ENCODE measurements around the gene NEK7.

NEK7 gene

DNA sequence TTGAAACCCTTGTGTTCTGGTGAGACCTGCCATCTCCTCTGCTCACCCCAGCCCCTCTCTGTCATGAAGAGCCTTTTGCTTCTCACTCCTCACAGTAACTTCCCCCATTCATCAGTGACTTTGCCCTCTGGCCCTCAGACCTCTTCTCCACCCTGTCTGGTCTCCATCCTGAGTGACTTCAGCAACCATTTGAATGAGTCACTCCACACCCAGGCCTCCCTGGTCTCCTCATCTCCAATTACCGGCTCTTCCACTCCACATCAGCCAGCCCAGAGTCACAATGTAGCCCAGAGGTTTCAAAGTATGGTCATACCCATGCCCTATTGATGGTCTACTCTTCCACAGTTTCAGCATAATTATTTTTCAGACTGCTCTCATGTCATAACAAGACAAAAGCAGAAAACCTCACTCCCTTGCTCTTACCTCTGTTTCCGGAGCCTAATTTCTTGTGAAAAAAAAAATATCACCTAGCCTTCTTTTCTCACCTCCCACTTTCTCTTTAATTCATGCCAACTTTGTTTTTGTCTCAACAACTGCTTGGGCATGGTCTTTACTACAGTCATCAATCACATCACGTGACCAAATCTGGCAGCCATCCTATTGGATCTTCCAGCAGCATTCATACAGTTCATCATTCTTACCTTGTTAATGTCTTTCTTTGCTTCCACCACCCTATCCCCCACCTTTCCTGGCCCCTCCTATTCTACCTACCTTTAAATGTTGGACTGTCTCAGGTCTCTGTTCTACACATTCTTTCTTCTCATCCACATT is 35.6 kb upstream of the NEK7 start:
- H3K79me2 ChIP-seq (ENCODE audit: insufficient read depth, low read length) = no peaks in the 10 kb centered on the region
- no peak overlapping the region for H3K4me3 ChIP-seq (ENCODE audit: low read depth, low read length, poor library complexity, severe bottlenecking)
- H3K27ac ChIP-seq (ENCODE audit: low read depth, low read length, poor library complexity, severe bottlenecking) = no peak overlapping the region
- H3K9ac ChIP-seq (ENCODE audit: low read length) = no peak overlapping the region
- no peaks in the 10 kb centered on the region for H3K9me2 ChIP-seq (ENCODE audit: low read depth, low read length)
- no peaks in the 10 kb centered on the region for H3K9me3 ChIP-seq (ENCODE audit: low read length)
- no peaks in the 10 kb centered on the region for H3K4me1 ChIP-seq (ENCODE audit: insufficient read depth, low read length, severe bottlenecking)
- no peaks in the 10 kb centered on the region for H3K36me3 ChIP-seq (ENCODE audit: insufficient read depth, low read length)
- no peak overlapping the region for H3K4me2 ChIP-seq (ENCODE audit: low read length)
- H4K20me1 ChIP-seq (ENCODE audit: insufficient read depth, low read length) = no peaks in the 10 kb centered on the region
- H3K27me3 ChIP-seq (ENCODE audit: insufficient read depth, low read length) = no peaks in the 10 kb centered on the region
- TF ChIP-seq, protein P1, sequence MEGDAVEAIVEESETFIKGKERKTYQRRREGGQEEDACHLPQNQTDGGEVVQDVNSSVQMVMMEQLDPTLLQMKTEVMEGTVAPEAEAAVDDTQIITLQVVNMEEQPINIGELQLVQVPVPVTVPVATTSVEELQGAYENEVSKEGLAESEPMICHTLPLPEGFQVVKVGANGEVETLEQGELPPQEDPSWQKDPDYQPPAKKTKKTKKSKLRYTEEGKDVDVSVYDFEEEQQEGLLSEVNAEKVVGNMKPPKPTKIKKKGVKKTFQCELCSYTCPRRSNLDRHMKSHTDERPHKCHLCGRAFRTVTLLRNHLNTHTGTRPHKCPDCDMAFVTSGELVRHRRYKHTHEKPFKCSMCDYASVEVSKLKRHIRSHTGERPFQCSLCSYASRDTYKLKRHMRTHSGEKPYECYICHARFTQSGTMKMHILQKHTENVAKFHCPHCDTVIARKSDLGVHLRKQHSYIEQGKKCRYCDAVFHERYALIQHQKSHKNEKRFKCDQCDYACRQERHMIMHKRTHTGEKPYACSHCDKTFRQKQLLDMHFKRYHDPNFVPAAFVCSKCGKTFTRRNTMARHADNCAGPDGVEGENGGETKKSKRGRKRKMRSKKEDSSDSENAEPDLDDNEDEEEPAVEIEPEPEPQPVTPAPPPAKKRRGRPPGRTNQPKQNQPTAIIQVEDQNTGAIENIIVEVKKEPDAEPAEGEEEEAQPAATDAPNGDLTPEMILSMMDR (IDR thresholded peaks at IDR 0.05; ENCODE audit: low read length) = no peak
- TF ChIP-seq EZH2 (IDR thresholded peaks at IDR 0.05; ENCODE audit: borderline replicate concordance, low read length) = no peak
- no peak overlapping the region for H2AFZ ChIP-seq (ENCODE audit: low read length)
- H3F3A ChIP-seq (ENCODE audit: insufficient read depth, low read length) = no peaks in the 10 kb centered on the region; the same call in 1 of the 2 replicates

DNA sequence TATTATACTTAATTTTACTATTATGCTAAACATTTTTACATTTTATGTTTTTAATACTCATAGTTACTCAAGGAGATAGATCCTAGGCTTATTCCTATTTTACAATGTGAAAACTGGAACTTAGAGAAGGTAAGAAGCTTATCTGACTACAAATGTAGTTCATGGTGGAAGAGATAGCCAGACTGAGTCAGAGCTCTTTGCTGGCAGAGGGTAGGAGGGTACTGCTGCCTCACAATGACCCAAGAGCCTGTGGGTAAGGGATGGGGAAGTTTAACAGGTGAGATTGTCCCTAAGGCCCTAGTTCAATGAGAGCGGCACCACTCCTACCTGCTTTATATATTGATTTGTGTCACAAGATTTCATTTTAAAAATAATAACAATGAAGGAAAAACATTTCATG is 34.1 kb upstream of the NEK7 start:
- no peaks in the 10 kb centered on the region for H3K9me3 ChIP-seq (ENCODE audit: low read length)
- no peaks in the 10 kb centered on the region for H3K79me2 ChIP-seq (ENCODE audit: insufficient read depth, low read length)
- no peaks in the 10 kb centered on the region for H3K36me3 ChIP-seq (ENCODE audit: insufficient read depth, low read length)
- H3K27ac ChIP-seq (ENCODE audit: low read depth, low read length, poor library complexity, severe bottlenecking) = no peak overlapping the region
- no peak overlapping the region for H2AFZ ChIP-seq (ENCODE audit: low read length)
- no peak overlapping the region for H3K9ac ChIP-seq (ENCODE audit: low read length)
- no peaks in the 10 kb centered on the region for H4K20me1 ChIP-seq (ENCODE audit: insufficient read depth, low read length)
- H3K9me2 ChIP-seq (ENCODE audit: low read depth, low read length) = no peaks in the 10 kb centered on the region
- H3K4me3 ChIP-seq (ENCODE audit: low read depth, low read length, poor library complexity, severe bottlenecking) = no peak overlapping the region
- no peaks in the 10 kb centered on the region; the same call in 1 of the 2 replicates for H3F3A ChIP-seq (ENCODE audit: insufficient read depth, low read length)
- TF ChIP-seq, protein P1 (IDR thresholded peaks at IDR 0.05; ENCODE audit: low read length) = no peak
- H3K27me3 ChIP-seq (ENCODE audit: insufficient read depth, low read length) = no peaks in the 10 kb centered on the region
- H3K4me1 ChIP-seq (ENCODE audit: insufficient read depth, low read length, severe bottlenecking) = no peaks in the 10 kb centered on the region
- no peak overlapping the region for H3K4me2 ChIP-seq (ENCODE audit: low read length)

DNA sequence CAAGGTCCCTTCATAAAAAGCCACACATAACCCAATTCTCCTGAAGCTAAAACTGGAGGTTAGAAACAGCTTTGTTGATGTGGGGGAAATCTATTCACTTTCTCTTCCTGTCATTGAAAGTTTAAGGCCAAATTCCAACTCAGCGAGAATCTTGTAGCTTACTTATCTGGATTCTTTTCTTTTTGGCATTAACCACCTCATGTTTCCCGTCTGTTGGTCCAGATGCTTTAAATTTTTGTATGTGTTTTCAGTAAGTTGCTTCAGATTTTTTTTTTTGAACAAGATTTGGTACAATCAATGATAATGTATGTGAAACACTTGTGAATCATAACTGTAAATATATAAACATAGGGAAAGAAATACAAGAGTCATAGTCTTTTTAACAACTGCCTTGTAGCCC is 33.7 kb upstream of the NEK7 start:
- no peaks in the 10 kb centered on the region for H3K9me2 ChIP-seq (ENCODE audit: low read depth, low read length)
- H3F3A ChIP-seq (ENCODE audit: insufficient read depth, low read length) = no peaks in the 10 kb centered on the region; the same call in 1 of the 2 replicates
- no peaks in the 10 kb centered on the region for H3K27me3 ChIP-seq (ENCODE audit: insufficient read depth, low read length)
- H3K4me1 ChIP-seq (ENCODE audit: insufficient read depth, low read length, severe bottlenecking) = no peaks in the 10 kb centered on the region
- H4K20me1 ChIP-seq (ENCODE audit: insufficient read depth, low read length) = no peaks in the 10 kb centered on the region
- no peaks in the 10 kb centered on the region for H3K9me3 ChIP-seq (ENCODE audit: low read length)
- no peak overlapping the region for H3K27ac ChIP-seq (ENCODE audit: low read depth, low read length, poor library complexity, severe bottlenecking)
- no peak for TF ChIP-seq EZH2 (IDR thresholded peaks at IDR 0.05; ENCODE audit: borderline replicate concordance, low read length)
- TF ChIP-seq, protein P1 (IDR thresholded peaks at IDR 0.05; ENCODE audit: low read length) = no peak
- no peaks in the 10 kb centered on the region for H3K36me3 ChIP-seq (ENCODE audit: insufficient read depth, low read length)
- no peak overlapping the region for H3K4me3 ChIP-seq (ENCODE audit: low read depth, low read length, poor library complexity, severe bottlenecking)
- H3K79me2 ChIP-seq (ENCODE audit: insufficient read depth, low read length) = no peaks in the 10 kb centered on the region
- H3K9ac ChIP-seq (ENCODE audit: low read length) = no peak overlapping the region
- H3K4me2 ChIP-seq (ENCODE audit: low read length) = no peak overlapping the region
- no peak overlapping the region for H2AFZ ChIP-seq (ENCODE audit: low read length)

Data from OCI-LY1 (cell line).